Activated naive CD4-positive, alpha-beta T cell treated with anti-CD3 and anti-CD28 coated beads, Interleukin-2, amount 50 U/mL, for 16 hours (primary cell): ENCODE results near the gene MYBPHL.
"Not testable (repeated sequence)": the region's sequence is repeated elsewhere in the genome, so short reads cannot be mapped to it uniquely, and the experiment has no call there.

Source experiments
- DNase-seq: peaks from one replicate; pipeline ENCODE4 v3.0.0-alpha.2; 2020

The MYBPHL gene

GRCh38 chr1:109306832-109307273, at the start of gene MYBPHL:
Gene MYBPHL (minus strand): TSS chr1:109307011. CDS start chr1:109306991, 20 bp downstream.
- no peak for DNase-seq

DNA sequence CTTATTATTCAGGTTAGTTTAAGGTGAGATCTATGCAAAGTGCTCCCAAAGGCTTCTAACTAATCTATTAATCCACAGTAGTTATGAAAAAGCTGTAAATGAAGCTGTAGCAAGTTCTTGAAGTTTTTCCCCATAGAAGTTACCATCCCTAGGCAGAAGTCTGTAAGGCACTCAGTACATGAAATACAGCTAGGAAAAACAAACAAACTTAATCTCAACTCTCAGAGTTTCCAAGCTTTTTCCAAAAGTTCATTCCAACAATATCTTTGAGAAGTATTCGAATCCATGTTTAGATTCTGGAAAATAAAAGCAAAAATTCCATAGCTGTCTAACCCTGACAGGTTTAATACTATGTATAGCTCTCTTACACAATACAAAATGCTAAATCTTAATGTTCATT, 49.7 kb upstream of the MYBPHL start:
- no peak for DNase-seq

DNA sequence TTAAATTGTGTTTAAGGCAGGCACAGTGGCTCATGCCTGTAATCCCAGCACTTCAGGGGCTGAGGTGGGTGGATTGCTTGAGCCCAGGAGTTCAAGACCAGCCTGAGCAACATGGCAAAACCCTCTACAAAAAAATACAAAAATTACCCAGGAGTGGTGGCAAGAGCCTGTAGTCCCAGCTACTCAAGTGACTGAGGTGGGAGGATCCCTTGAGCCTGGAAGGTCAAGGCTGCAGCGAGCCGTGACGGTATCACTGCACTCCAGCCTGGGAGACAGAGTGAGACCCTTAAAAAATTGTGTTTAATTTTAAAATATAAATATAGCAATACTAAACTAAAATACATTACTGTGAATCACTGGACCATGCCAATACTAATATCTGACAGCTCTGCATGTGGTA, 48.1 kb upstream of the MYBPHL start:
- no peak for DNase-seq

DNA sequence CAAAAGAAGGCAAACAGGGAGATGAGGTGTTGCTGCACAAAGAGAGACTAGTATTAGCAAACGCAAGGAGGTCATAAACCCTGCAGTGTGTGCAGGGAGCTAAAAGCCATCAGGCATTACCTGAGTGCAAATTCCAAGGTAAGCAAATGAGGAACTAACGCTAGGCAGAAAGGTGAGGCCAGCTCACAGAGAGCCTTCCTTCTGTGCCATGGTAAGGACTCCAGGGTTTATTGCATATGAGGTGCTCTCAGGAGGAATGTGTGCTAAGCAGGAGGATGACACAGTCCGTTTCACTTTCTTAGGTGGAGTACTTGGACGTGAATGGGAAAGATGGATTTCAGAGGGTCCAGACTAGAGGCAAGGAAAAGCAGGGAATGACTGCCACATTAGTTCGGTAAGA, 44.6 kb upstream of the MYBPHL start:
- no peak for DNase-seq

GRCh38 chr1:109350655-109351054, 43.8 kb upstream of the MYBPHL start:
- DNase-seq: no peak

GRCh38 chr1:109350182-109350581, 43.4 kb upstream of the MYBPHL start:
- no peak for DNase-seq

- DNase-seq: no peak
Observed at GRCh38 chr1:109347511-109347910, 40.7 kb upstream of the MYBPHL start.

DNA sequence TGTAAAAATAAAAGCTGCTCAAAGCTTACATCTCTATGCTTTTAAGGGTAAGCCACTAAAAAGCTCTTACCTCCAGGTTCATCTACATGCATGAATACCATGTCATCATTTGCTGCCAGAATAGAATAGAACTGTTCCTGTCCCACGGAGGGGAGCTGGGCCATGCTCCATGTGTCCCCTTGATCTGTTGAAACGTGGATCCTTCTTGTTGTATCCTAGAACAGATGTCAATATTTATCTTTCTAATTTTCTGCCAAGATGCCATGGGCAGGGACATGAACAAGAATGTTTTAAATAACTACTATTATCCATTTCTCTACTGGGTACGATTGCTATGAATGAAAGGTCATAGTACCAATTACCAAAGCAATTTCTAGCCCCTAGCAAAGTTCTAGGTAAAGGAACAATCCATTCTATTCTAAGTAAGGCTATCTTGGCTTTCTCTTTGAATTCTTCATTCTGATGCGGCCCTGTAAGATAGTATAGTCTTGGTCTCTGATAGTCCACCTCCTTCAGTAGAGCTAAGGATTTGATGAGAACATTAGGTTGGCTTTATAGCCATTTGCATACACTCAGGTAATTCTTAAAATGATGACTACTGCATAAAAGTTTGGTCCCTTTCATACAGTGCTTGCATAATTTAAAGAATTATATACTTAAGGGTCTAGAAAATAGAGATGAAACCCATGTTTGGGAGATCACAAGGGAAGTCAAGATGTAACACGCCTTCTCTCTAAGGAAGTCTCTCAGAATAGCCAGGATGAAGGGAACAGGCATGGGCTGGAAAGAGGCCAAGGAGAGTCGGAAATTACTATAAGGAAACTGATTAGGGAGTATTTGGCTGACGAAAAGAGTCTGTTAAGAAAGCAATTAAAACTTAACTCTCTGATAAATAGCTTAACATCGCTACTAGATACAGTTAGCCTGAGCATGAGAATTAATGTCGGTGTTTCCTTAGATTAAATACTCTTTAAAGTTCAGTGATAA, 35.4 kb upstream of the MYBPHL start:
- no peak for DNase-seq

DNA sequence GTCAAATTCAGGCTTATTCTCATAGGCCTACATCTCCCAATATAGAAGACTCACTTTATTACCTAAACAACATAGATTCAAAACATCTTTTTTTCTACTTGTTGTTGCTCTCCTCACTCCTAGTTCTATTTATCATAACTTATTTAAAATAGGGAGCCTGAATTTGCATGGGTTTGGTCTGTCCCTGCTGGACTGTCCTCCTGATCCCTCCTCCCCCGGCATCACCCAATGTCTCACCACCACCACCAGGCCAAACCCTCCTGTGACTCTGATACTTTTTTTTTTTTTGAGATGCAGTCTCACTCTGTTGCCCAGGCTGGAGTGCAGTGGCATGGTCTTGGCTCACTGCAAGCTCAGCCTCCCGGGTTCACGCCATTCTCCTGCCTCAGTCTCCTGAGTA, 31.8 kb upstream of the MYBPHL start:
- DNase-seq: no peak

GRCh38 chr1:109338091-109338490, 31.3 kb upstream of the MYBPHL start:
- no peak for DNase-seq

DNA sequence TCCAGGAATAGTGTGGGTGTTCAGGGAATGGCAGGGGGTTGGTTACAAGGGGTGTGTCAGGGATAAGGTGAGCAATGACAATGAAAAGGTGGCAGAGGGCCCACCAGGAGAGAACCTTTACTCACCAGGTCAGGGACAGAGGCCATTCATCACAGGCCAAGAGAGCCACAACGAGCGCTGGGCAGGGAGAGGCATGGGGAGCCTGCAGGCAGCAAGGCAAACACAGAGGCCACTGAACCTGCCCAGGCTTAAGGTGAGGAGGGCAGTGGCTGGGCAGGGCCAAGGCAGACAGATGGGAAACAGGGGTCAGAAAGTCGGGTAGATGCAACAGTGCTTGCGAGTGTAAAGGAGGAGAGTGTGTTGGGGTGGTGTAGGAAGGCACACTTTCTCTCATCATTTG, 28.3 kb upstream of the MYBPHL start:
- DNase-seq: no peak

GRCh38 chr1:109331113-109331512, 24.3 kb upstream of the MYBPHL start:
- no peak for DNase-seq

GRCh38 chr1:109327285-109327684, 20.5 kb upstream of the MYBPHL start:
- DNase-seq: no peak

DNA sequence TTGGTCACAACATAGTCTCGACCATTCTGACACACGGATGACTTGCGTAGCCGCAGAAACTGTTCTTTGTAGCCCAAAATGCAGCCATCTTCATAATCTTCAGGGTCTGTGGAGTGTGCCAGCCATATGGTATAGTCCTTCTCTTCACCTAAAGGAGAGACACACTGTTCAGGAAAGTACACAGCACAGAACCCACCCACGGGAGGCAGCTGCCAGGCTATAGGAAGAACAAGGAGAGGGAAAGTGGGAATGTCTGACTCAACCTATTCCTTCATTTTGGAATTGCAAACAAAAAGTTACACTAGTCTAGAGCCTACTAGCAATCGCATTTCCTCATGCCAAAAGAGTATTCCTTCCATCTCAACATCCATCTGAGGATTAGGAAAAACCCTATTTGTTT, 16.2 kb upstream of the MYBPHL start:
- no peak for DNase-seq

DNA sequence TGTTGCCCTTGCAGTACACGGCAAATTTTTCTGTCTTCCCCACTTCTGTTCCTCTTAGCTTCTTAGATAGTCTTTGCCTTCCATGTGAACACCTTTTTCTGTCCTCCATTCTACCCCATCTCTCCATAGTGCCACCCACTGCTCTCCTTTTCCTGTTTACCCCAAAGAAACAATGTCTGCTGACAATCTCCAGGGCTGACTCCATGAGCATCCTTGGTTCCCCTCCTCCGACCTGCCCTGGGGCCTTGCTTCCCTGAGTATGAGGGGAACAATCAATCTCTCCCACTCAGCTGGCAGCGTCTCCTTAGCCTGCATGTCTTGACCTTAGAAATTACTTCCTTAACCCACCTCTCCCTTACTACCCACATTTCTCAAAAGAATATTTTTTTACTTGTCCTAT, 12.3 kb upstream of the MYBPHL start:
- DNase-seq: no peak

GRCh38 chr1:109316506-109316905, 9.7 kb upstream of the MYBPHL start:
- no peak for DNase-seq

DNA sequence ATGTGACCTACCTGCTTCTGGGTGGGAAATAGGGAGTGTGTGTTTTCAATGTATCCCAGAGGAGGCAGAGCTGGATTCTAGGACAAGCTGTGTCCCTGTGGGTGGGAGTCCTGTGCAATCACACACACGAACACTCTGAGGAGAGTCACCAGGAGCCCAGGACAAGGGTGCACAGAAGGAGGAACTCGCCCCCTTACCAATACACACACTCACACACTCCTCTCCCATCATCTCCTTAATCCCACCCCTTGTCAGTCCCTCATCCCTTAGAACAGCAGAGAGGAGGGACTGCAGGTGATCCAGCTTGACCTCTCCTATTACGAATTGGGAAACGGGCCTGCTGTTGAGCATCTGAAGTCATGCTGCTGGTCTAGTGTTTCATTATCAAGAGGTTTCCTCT, 8.5 kb upstream of the MYBPHL start:
- DNase-seq: no peak

DNA sequence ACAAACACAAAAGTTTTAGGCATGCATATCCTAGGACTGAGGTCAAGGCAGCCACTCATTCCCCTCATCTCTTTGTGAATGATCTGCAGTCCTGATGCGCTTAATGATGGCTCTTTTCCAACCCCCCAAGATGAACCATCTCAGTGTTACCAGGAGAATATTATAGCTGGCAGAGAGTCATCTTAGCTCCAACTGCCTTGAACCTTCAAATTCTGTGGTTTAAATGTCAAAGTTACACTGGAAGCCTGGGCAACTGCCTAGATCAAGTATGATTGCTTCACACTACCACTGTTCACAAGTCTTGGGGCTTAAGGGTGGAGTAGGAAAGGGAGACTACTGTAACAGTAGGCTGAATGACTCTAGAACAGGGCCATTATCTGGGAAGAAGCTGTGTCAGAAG, 8.0 kb upstream of the MYBPHL start:
- DNase-seq: no peak

- no peak for DNase-seq
Observed at GRCh38 chr1:109312978-109313775, 6.4 kb upstream of the MYBPHL start.

DNA sequence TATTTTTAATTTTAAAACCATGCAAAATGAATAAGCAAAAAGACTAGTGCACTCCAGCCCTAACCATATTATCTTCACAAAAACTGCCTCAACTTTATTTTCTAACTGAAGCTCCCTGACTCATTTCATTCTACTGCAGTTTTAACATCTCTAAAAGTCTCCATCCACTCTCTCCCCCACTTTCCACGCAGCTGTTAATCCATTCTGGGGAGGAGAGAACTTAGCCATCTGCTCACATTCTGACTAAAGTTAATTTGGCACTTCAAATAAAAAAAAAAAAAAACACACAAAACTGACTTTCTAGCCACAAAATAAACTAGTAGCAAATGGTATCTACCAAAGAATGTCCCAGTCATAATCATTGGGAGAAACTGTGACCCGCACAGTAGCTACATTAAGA, 5.4 kb upstream of the MYBPHL start:
- DNase-seq: no peak

- no peak for DNase-seq
Observed at GRCh38 chr1:109309347-109309746, 2.5 kb upstream of the MYBPHL start.

- DNase-seq: no peak
Observed at GRCh38 chr1:109307274-109308021, 637 bp upstream of the MYBPHL start.

DNA sequence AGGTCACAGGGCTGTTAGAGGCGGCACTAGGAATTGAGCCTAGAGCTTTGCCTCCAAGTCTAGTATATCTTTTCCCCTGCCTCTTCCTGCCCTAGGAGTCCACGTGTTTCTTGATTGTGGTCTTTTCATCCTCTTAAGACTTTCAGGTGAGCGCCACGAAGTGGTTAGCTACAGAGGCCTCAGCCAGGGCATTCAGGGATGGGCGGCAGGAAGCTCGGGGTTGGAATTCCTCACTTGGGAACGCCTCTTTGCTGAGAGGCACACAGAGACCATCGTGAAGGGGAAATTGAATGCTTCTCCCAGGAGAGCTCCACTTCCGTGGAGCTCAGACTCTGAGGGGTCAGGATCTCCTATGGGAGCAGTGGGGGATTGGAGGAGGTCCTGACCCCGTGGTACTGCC, 820 bp downstream of the MYBPHL start:
- DNase-seq: not testable (repeated sequence)
